NCI-H510A (cell line): ENCODE data around the gene TXNDC8.

Source experiments
- DNase-seq: peaks from one replicate; lab custom pipeline; 2025; lab: John Stamatoyannopoulos, UW

TXNDC8 gene

DNA sequence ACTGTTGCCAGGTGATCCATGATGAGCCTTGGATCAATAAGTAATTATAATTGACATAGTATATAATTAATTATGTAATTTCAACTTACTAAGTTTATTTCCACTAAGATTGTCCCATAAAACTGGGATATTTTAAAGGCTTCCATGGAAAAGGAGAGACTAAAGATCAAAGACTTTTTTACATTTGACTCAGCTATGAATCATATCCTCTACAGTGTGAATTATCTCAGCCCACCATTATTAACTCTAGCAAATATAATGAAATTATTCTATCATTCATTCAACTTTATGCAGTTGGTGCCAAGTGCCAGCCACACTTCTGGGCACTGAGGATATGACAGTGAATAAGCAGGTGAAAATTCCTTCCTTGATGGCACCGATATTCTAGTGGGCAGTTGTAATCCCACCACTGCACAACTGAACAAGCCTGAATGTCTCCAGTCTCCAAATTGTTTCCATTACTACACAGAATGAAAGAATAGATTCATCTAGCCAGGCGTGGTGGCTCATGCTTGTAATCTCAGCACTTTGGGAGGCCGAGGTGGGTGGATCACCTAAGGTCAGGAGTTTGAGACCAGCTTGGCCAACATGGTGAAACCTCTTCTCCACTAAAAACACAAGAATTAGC, 59.5 kb downstream of the TXNDC8 start:
- DNase-seq: no peak

DNA sequence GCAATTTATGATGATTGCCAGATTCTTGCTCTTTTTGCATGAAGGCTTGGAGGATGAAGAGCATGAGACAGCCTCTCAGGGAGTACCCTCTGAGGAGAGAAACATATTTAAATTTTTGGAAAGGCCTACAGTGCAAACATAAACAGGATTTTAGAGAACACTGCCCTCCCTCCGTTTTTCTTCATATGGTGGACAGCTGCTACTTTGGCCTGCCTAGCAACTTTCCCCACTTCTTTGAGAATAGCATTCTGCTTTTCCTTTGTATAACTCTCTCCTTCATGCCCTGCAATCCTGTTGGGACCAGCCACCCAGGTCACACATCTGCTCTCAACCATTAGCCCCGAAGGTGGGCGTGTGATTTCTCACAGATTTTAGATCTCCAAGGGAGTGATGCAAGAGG, 60.9 kb downstream of the TXNDC8 start:
- no peak for DNase-seq

DNA sequence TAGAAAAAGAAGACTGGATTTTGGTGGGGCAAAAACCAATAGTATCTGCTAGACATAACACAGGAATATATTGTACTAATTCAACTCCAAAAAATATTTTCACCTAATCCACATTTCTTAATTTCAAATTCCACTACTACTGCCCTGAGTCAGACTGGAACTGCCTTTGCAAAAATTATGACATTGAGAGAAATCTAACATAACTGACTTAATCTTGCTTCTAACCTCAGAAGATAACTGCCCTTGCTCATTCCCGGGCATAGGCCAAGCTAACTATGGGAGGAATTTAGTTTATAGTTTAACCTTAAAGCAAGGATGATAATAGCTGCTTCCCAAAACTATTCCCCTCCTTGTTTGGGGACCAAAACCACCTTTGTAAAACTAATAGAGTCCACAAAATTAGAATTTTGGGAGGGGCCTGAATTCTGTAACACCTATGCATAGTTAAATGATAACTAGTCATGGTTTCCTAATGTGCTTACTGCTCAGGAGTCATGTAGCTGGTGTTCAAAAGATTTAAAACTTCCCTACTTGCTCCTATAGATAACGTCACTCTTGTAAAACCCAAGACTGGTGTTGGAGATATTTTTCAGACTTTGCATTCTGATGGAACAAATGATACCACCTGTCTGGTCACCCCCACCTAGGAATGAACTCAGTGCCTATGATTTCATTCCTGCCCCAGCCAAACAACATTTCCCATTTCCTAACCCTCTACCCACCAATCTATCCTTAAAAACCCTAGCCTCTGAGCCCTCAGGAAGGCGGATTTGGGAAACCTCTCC, 67.3 kb downstream of the TXNDC8 start:
- no peak for DNase-seq

DNA sequence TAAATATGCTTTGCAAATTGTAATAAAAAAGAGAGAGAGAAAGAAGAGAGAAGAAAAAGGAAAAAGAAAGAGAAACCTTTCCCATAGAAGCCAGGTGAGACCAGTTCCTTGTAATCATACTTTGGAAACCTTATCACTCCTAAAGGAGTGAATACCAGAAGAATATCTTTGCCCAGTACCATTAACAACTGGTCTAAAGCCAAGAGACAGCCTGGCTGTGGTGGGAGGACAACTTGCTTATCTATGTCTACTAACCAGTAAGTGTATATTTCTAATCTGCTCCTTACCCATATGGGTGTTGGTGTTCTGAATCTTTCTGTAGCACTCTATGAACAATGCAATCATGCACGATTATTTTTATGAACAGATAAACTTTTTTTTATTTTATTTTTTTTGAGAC, 70.9 kb downstream of the TXNDC8 start:
- no peak for DNase-seq

DNA sequence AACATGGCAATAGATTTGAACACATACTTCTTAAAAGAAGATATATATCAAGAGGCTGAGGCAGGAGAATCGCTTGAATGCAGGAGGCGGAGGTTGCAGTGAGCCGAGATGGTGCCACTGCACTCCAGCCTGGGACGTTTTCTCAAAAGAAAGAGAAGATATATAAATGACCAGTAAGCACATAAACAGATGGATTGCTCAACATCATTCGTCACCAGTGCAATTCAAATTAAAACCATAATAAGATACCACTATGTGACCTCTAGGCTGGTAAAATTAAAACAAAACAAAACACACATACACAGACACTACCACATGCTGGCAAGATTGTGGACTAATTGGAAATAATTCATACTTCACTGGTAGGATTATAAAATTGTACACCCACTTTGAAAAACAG, 76.0 kb downstream of the TXNDC8 start:
- no peak for DNase-seq

DNA sequence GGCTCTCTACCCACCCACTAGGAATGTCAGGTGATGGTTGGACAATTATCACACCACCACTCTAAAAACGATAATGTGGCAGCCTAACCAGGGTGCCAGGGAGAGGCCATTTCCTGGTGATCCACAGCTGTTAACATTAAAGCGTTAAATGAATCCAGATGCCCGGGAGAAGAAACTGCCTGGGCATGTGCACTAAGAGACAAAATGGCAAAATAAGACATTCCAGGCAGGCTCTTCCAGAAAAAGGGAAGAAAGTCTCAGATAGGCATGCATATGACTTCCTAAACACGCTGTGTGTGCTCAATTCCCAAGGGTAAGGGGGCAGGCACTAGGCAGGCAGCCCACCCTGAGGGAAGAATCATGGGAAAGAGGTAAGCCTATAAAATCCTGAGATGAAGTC, 76.8 kb downstream of the TXNDC8 start:
- DNase-seq: no peak

DNA sequence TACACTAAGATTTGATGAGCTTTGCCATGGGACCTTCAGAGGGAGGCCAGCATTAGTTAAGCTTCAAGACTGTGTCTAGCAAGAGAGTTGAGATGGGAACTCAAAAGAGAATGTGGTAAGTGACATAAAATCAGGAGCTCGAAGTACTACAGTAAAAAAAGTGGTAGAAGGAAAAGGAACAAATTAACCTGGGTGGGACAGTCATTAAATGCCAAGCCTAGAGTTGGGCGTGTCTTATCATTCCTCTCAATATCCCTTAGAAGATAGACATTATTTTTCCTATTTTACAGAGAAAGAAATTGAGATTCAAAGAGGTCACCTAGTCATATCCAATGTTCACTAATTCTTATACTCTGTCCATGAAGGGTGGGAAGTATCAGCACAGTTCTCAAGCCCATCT, 78.1 kb downstream of the TXNDC8 start:
- DNase-seq: no peak

DNA sequence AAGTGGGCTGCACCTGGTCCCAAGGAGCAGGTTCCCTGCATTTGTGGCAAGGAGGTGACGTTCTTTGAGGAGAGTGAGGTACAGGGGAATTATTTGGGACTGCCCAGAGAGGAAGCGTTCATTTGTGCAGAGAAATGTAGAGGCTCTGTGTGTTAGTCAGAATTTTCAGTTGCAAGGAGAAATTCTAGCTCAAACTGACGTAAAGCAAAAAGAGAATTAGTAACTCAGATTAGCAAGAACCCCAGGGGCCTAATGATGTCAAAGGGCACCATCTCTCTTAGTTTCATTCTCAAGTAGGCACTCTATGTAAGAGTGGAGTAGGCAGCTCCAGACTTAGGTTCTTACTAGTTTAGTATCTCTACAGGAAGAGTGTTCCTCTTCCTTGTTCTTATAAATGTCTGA, 79.0 kb downstream of the TXNDC8 start:
- no peak for DNase-seq

DNA sequence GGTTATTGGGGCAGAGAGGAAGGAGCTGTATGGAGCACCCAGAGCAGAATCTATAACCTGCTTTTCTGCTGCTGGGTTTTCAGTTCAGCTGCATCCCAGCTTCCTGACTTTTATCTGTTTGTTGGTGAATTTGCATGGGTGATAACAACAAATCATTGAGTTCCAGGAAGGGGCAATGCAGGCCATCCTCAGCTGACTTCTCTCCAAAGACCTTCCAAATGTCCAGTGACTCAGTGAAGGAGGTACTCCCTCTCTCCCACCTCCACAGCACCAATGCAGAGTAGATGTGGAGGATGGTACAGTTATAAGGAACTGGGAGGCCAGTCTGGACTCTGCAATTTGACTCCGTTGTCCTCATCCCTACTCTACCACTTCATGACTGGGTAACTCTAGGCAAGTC, 79.7 kb downstream of the TXNDC8 start:
- no peak for DNase-seq

DNA sequence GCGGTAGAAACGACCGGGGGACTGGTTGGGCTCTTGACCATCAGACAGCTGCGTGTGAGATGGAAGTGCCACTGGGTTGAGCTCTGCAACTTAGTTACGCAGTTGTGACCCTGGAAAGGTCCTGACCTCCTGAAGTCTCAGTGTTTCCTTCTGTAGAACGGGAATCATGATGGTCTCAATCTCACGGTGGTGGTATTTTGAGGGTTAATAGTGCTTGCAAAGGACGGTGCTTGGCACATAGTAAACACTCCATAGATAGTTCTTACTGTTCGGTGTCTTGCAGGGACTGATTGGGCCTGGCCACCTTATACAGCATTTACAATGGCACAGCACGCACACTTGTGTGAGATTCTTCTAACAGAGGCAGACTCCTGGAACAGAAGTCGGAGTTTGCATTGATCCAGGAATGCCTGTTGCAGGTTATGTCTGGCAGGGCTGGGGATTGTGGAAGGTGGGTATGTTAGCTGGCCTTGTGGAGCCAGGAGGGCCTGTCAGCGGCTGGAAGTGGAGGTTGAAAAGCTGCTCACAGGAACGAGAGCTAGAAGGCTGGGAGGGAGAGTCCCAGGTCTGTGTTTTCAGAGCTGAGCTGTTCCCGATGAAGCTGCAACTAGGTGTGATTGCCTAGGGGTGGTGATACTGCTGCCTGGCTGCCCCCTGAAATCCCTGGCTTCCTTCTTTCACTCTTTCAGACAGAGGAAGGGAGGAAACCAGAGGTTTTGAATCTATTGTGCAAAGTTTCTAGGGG, 80.4 kb downstream of the TXNDC8 start:
- DNase-seq: no peak

DNA sequence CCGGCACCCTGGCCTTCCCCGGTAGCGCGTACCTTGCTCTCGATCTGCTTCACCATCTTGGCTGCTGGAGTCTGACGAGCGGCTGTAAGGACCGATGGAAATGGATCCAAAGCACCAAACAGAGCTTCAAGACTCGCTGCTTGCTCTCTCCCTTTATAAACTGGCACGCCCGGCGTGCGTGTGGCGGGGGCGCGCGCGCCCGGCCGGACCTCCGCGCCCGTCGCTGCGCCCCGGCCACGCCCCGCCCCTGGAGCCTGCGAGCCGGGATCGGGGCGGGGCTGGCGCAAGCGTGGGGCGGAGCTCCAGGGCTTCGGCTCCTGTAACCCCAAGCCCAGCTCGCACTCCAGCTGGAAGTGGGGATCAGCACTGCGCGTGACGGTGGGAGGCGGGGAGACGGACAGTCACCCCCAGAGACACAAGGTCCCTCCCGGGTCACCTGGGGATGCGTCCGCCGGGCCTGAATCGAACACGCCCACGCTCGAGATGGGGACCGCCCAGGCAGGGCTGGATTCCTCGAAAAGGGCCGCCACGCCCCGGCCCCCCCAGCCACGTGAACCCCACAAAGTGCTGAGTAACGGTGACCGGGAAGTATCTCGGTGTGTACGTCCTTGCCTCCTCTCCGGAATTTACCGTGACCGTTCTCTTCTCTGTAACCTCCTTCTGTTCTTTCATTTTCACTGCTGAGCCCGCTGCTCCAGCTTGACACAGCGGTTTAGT, 81.1 kb downstream of the TXNDC8 start, which contains the start of gene TXN:
Gene TXN (minus strand): TSS at position 128 of the 717 bp plus-strand sequence. CDS start 72 bp downstream, at position 56.
- peak; percentile 81 for DNase-seq

DNA sequence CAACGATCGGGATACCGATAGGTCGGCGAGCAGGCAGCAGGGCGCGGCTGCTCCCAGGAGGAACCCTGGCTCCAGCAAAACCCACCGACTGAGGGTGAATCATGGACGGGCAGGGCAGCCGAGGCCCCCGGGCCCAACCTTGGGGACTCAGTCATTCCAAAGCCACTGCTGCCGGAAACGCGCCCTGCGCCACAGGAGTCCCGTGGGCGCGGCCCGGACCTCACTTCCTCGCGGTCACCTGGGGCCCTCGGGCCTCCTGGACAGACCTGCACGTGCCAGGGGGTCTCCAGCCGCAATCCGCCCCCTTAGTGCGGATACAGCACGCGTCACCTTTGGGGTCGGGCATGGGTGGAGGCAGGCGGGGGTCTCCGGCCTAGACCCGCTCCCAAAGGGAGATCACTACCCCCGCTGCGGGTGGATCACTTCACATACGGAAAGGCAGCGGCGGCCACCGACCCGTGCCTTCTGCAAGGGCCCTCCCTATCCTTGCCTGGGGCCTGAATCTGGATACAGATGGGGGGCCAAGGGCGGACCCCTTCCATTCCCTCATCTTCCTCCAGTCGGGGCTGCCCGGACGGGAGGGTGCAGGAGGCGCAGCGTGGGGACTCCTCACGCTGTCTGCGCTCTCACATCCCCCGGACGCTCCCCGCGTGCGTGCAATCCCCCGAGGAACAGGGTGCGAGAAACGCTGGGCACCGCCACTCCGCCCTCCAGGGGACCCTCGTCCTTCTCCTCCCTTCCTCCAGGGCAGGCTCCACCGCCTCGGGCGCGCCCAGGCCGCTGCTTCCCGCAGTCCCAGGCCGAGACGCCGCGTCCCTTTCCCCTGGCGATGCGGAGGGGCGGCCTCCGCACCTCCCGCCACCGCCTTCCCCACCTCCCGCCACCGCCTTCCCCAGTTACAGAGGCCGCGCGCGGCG, 81.9 kb downstream of the TXNDC8 start:
- no peak for DNase-seq

DNA sequence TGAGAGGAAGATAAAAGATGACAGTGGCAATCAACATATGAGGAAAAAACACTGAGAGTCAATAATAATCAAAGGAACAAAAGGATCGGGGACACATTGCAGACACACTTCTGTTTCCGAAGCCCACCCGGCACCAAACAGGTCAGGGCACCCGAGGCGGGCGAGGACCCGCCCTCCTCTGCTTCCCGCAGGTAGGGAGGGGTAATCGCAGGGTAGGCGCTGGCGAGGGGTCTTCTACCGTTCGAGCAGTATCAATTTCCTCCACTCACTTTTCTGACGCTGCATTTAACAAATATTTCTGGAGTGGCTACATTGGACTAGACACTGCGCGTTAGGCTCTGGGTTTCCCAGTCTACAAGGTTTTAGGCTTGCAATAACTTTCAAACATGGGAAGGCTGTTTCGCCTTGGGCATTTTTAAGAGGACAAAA, 82.6 kb downstream of the TXNDC8 start:
- DNase-seq: no peak

DNA sequence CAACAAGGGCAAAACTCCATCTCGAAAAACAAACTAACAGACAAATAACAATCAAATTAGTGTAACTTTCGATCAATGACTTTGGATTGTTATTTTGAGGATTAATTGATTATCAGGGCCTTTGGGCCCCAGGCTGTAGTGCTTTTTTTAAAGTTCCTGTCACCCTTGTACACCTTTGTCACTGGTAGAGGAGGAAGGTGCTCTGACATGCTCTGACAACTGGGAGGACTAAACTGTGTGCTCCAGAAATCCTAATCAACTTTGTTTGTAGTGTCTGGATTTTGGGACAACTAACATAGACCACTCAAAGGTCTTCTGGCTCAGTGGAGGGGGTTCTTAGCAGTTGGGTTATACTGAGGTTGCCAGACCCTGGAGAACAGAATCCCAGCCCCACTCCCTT, 83.2 kb downstream of the TXNDC8 start:
- DNase-seq: no peak
